Esophagus squamous epithelium (tissue), 4 donors: ENCODE data around the gene GALNT17.

Source experiments
- POLR2A ChIP-seq, 4 donors: fragments of 450-650 bp; IDR thresholded peaks; one replicate each; pipeline ENCODE4 v1.6.1; 2017; ENCODE audit warnings: antibody characterized with exemption in 4 of 4, mild to moderate bottlenecking in 4 of 4, moderate library complexity in 3 of 4
- TF ChIP-seq, protein P1 (sequence below), 6 experiments: fragments of 450-650 bp in 4 of 6; fragments of 200-600 bp in 2 of 6; sonication (generic) in 2 of 6; IDR thresholded peaks; one replicate each; pipeline ENCODE4 v1.5.1; 2016 to 2019; ENCODE audit warnings: antibody characterized with exemption in 6 of 6, mild to moderate bottlenecking in 4 of 6, moderate library complexity in 4 of 6

DNA sequence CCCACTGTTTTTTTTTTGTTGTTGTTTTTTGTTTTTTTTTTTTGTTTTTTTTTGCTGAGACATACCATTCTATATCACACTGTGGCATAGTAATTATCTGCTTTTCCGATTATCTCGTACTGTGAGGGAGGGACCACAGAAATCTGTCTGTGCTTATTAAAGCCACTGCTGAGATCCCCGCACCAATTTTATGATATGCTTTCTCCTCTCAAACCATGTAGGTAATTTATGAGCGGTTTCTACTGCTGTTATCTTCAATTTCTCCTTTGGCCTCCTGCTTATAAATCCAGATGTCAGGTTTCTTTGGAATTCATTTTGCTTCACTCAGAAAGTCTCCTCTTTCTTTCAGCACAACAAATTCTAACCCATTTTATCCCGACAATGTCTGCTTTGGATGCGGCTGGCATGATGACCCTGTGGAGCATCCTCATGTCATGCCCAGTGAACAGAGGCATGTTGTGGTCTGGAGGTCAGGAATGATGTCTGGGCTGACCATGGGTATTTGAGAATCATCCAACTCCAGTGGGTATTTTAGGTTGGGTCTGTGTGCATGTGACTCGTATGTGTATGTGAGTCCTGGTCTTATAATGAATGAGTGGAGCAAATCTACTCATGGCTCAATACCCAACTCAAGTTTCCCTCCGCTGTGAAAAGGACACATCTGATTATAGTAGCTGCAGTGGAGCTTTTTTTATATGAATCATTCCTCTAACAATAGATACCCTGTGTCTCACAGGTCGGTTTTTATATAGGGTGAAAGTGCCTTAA lies 213.4 kb downstream of the GALNT17 start:
- TF ChIP-seq, protein P1, sequence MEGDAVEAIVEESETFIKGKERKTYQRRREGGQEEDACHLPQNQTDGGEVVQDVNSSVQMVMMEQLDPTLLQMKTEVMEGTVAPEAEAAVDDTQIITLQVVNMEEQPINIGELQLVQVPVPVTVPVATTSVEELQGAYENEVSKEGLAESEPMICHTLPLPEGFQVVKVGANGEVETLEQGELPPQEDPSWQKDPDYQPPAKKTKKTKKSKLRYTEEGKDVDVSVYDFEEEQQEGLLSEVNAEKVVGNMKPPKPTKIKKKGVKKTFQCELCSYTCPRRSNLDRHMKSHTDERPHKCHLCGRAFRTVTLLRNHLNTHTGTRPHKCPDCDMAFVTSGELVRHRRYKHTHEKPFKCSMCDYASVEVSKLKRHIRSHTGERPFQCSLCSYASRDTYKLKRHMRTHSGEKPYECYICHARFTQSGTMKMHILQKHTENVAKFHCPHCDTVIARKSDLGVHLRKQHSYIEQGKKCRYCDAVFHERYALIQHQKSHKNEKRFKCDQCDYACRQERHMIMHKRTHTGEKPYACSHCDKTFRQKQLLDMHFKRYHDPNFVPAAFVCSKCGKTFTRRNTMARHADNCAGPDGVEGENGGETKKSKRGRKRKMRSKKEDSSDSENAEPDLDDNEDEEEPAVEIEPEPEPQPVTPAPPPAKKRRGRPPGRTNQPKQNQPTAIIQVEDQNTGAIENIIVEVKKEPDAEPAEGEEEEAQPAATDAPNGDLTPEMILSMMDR (IDR thresholded peaks at IDR 0.05), result no peak
- TF ChIP-seq POLR2A (IDR thresholded peaks at IDR 0.05), result no peak
